Effector memory CD4-positive, alpha-beta T cell (primary cell): Measurements from ENCODE around the gene PLCL2.
"Not testable (repeated sequence)": the region's sequence is repeated elsewhere in the genome, so short reads cannot be mapped to it uniquely, and the experiment has no call there.

Source experiments
- DNase-seq, 3 donors: peaks; one replicate each; pipeline ENCODE4 v3.0.0-alpha.2; 2020
- H3K27ac ChIP-seq: 2 replicates; pipeline ENCODE4 v1.7.0; 2013; ENCODE audit warnings: mild to moderate bottlenecking, low read length, moderate library complexity; ENCODE audit not compliant: insufficient read depth, poor library complexity, severe bottlenecking
- H3K27me3 ChIP-seq: replicated peaks from 2 replicates; pipeline ENCODE4 v1.7.0; 2013; ENCODE audit warnings: mild to moderate bottlenecking, low read length; ENCODE audit not compliant: insufficient read depth, control insufficient read depth, poor library complexity, severe bottlenecking
- H3K36me3 ChIP-seq: 2 replicates; pipeline ENCODE4 v1.7.0; 2013; ENCODE audit warnings: mild to moderate bottlenecking, low read length, moderate library complexity; ENCODE audit not compliant: control insufficient read depth, insufficient read depth
- H3K4me1 ChIP-seq: 2 replicates; pipeline ENCODE4 v1.7.0; 2013; ENCODE audit warnings: low read length, mild to moderate bottlenecking; ENCODE audit not compliant: control insufficient read depth, insufficient read depth, poor library complexity, severe bottlenecking
- H3K4me3 ChIP-seq: 2 replicates; pipeline ENCODE4 v1.7.0; 2013; ENCODE audit warnings: low read length, low read depth, mild to moderate bottlenecking; ENCODE audit not compliant: insufficient read depth, poor library complexity, severe bottlenecking
- H3K9me3 ChIP-seq: 2 replicates; pipeline ENCODE4 v1.7.0; 2013; ENCODE audit warnings: mild to moderate bottlenecking, low read length, moderate library complexity; ENCODE audit not compliant: control insufficient read depth

The PLCL2 gene

GRCh38 chr3:17116007-17116600, 231.3 kb downstream of the PLCL2 start:
- H3K27me3 ChIP-seq, result no peaks in the 10 kb centered on the region
- no peak overlapping the region for H3K4me3 ChIP-seq
- H3K27ac ChIP-seq, result no peak overlapping the region
- H3K4me1 ChIP-seq, result no peaks in the 10 kb centered on the region
- H3K36me3 ChIP-seq, result no peaks in the 10 kb centered on the region
- H3K9me3 ChIP-seq, result no peaks in the 10 kb centered on the region
- no peak for DNase-seq

DNA sequence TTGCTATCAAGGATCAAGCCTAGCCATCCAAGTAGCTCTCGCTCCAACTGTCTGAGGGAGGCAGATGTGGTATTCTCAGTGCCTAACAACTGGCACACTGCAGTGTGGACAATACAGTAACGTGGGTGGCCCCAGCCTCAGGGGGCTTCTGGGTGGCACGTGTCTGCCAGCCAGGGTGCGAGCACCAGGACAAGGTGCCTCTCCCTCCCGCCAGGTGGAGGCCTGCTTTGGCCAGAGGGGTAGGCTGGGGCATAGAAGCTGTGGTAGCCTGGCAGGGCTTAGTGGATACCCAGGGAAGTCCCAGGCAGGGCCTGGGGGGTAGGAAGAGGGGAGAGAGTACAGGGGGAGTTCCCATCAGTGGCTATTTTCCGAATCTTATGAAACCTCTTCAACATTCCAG, 234.0 kb downstream of the PLCL2 start:
- no peak overlapping the region for H3K27ac ChIP-seq
- H3K9me3 ChIP-seq, result no peaks in the 10 kb centered on the region
- H3K36me3 ChIP-seq, result no peaks in the 10 kb centered on the region
- H3K4me1 ChIP-seq, result no peaks in the 10 kb centered on the region
- DNase-seq, result no peak
- no peak overlapping the region for H3K4me3 ChIP-seq
- no peaks in the 10 kb centered on the region for H3K27me3 ChIP-seq

- H3K4me1 ChIP-seq, result no peaks in the 10 kb centered on the region
- no peaks in the 10 kb centered on the region for H3K36me3 ChIP-seq
- H3K27me3 ChIP-seq, result no peaks in the 10 kb centered on the region
- H3K27ac ChIP-seq, result no peak overlapping the region
- no peak overlapping the region for H3K4me3 ChIP-seq
- no peaks in the 10 kb centered on the region for H3K9me3 ChIP-seq
- no peak for DNase-seq
These were observed 234.7 kb downstream of the PLCL2 start for GRCh38 chr3:17119201-17120072.

DNA sequence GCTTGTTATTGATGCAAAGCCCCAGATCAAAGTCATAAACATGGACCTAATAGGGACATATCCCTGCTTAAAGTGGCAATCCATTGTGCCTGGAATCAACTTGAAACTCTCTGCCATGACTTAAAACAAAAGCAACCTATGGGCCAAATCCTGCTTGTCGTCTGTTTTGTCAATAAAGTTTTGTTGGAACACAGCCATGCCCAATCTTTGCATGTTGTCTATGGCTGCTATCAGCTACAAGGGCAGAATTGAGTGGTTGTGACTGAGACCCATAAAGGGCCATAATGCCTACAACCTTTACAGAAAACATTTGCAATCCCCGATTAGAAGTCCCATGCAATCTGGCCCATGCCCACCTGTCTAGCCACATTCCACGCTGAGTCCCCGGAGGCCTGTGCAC, 235.4 kb downstream of the PLCL2 start:
- no peaks in the 10 kb centered on the region for H3K4me1 ChIP-seq
- H3K36me3 ChIP-seq, result no peaks in the 10 kb centered on the region
- no peaks in the 10 kb centered on the region for H3K27me3 ChIP-seq
- H3K4me3 ChIP-seq, result no peak overlapping the region
- no peak for DNase-seq
- H3K9me3 ChIP-seq, result no peaks in the 10 kb centered on the region
- no peak overlapping the region for H3K27ac ChIP-seq

GRCh38 chr3:17121336-17121735, 236.6 kb downstream of the PLCL2 start:
- Histone ChIP-seq H3K9me3 (no peaks in the 10 kb centered on the region), H3K4me1 (no peaks in the 10 kb centered on the region), H3K4me3 (no peak overlapping the region), H3K36me3 (no peaks in the 10 kb centered on the region), H3K27ac (no peak overlapping the region), H3K27me3 (no peaks in the 10 kb centered on the region)
- DNase-seq, result no peak

GRCh38 chr3:17122758-17123157, 238.0 kb downstream of the PLCL2 start:
- no peaks in the 10 kb centered on the region for H3K36me3 ChIP-seq
- DNase-seq, result no peak

DNA sequence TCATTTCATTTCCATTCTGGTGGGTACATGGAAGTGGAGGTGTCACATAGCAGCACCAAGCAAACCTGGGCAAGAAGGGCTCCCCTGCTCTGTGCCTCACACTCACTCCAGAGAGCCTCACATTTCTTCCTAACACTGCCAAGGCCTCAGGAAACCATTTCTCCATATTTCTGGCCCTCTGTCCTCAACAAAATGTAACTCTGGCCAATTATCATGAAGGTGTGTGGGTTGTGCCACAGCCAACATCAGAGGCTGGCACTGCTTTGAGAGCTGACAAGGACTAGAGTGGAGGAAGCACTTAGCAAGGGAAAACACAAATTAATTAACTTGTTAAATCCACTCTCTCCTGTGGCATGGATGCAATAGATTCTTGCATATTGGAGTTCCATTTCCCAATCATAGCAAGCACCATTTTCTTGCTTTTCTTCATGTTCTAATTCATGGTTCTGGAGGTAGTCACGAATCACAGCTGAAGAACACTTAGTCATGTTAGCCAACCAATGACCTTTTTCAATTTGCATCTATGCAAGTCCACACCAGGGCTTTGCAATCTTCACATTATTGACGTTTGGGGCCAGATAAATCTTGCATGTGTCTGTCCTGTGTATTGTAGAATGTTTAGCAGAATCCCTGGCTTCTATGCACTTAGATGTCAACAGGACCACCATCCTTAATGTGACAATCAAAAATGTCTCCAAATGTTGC, 241.1 kb downstream of the PLCL2 start:
- no peak for DNase-seq
- Histone ChIP-seq H3K27me3 (no peaks in the 10 kb centered on the region), H3K4me3 (no peak overlapping the region), H3K27ac (no peak overlapping the region), H3K36me3 (no peaks in the 10 kb centered on the region), H3K9me3 (no peaks in the 10 kb centered on the region), H3K4me1 (no peaks in the 10 kb centered on the region)

More at GRCh38 chr3:17122758-17123157, 238.0 kb downstream of the PLCL2 start:
- no peaks in the 10 kb centered on the region for H3K4me1 ChIP-seq
- H3K27me3 ChIP-seq, result no peaks in the 10 kb centered on the region
- no peak overlapping the region for H3K4me3 ChIP-seq
- H3K9me3 ChIP-seq, result no peaks in the 10 kb centered on the region
- H3K27ac ChIP-seq, result no peak overlapping the region

- H3K4me3 ChIP-seq, result not testable (repeated sequence)
These were observed 243.9 kb downstream of the PLCL2 start for GRCh38 chr3:17128671-17129070.

DNA sequence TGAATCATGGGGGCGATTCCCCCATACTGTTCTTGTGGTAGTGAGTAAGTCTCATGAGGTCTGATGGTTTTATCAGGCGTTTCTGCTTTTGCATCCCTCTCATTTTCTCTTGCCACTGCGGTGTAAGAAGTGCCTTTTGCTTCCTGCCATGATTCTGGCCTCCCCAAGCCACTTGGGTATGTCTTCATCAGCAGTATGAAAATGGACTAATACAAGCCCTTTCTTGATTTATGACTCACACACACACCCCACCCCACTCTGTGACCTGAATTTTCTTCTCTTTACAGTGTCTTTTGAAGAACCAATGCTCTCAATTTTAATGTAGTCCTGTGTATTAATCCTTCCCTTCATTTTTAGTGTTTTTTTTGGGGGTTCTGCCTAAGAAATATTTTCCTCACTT, 244.8 kb downstream of the PLCL2 start:
- no peak for DNase-seq

More at GRCh38 chr3:17128671-17129070, 243.9 kb downstream of the PLCL2 start:
- not testable (repeated sequence) for H3K27ac ChIP-seq, H3K27me3 ChIP-seq, H3K9me3 ChIP-seq, H3K4me1 ChIP-seq, DNase-seq, H3K36me3 ChIP-seq

GRCh38 chr3:17130956-17131355, 246.2 kb downstream of the PLCL2 start:
- Histone ChIP-seq H3K9me3 (no peaks in the 10 kb centered on the region), H3K27ac (no peak overlapping the region), H3K4me1 (no peaks in the 10 kb centered on the region), H3K4me3 (no peak overlapping the region), H3K36me3 (no peaks in the 10 kb centered on the region), H3K27me3 (no peaks in the 10 kb centered on the region)
- DNase-seq, result no peak

More for the DNA sequence above, 244.8 kb downstream of the PLCL2 start:
- Histone ChIP-seq H3K4me1 (no peaks in the 10 kb centered on the region), H3K9me3 (no peaks in the 10 kb centered on the region), H3K36me3 (no peaks in the 10 kb centered on the region), H3K27ac (no peak overlapping the region), H3K4me3 (no peak overlapping the region), H3K27me3 (no peaks in the 10 kb centered on the region)
